ENCODE data around the gene PLEKHG4B.

DNA sequence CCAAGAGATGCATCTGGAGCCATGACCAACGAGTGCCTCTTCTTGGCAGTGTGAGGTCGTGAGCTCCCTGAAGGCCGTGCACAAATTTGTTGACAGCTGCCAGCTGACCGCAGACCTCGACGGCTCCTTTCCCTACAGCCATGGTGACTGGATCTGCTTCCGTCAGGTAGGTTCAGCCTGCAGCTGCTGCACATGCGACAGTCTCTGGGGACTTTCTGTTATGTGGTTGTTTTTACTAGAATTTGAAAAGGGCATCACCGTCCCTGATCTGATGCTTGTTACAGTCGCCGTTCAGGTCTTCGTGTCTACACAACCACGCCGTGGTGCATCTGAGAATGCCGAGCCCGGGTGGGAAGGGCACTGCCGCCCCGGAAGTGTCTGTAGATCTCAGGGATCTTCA lies 62.9 kb downstream of the PLEKHG4B start:
- no peak for TF ChIP-seq POLR2A (IDR thresholded peaks at IDR 0.05; ENCODE audit: borderline replicate concordance, extremely low read depth, insufficient read depth, insufficient read length)
- no peak for TF ChIP-seq SP1 (IDR thresholded peaks at IDR 0.05; ENCODE audit: low read depth)
- TF ChIP-seq EZH2 (IDR thresholded peaks at IDR 0.05): no peak
- TF ChIP-seq, protein P1, sequence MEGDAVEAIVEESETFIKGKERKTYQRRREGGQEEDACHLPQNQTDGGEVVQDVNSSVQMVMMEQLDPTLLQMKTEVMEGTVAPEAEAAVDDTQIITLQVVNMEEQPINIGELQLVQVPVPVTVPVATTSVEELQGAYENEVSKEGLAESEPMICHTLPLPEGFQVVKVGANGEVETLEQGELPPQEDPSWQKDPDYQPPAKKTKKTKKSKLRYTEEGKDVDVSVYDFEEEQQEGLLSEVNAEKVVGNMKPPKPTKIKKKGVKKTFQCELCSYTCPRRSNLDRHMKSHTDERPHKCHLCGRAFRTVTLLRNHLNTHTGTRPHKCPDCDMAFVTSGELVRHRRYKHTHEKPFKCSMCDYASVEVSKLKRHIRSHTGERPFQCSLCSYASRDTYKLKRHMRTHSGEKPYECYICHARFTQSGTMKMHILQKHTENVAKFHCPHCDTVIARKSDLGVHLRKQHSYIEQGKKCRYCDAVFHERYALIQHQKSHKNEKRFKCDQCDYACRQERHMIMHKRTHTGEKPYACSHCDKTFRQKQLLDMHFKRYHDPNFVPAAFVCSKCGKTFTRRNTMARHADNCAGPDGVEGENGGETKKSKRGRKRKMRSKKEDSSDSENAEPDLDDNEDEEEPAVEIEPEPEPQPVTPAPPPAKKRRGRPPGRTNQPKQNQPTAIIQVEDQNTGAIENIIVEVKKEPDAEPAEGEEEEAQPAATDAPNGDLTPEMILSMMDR (IDR thresholded peaks at IDR 0.05 in 2 of 3, conservative IDR thresholded peaks at IDR 0.05 in 1 of 3; ENCODE audit: borderline replicate concordance in 1 of 3, insufficient read depth in 1 of 3, low read depth in 2 of 3, low read length in 2 of 3): no peak
- no peak for TF ChIP-seq RAD21 (IDR thresholded peaks at IDR 0.05; ENCODE audit: low read depth)
- no peak for TF ChIP-seq EGR1 (IDR thresholded peaks at IDR 0.05; ENCODE audit: low read depth)
- no peak for TF ChIP-seq CEBPB (IDR thresholded peaks at IDR 0.05; ENCODE audit: low read depth)
- no peak for TF ChIP-seq TCF7L2 (IDR thresholded peaks at IDR 0.05; ENCODE audit: borderline replicate concordance, extremely low read depth, insufficient read depth, insufficient read length)
- TF ChIP-seq JUND (IDR thresholded peaks at IDR 0.05): no peak
- no peak for TF ChIP-seq EZH2phosphoT487 (IDR thresholded peaks at IDR 0.05; ENCODE audit: borderline replicate concordance)
- TF ChIP-seq POLR2AphosphoS5 (IDR thresholded peaks at IDR 0.05; ENCODE audit: low read depth, low read length): no peak

Measured in HCT116 (cell line).